Activated T-cell treated with anti-CD3 and anti-CD28 coated beads for 4 hours (primary cell): ENCODE results near the gene VSIG2.
"Not testable (repeated sequence)": the region's sequence is repeated elsewhere in the genome, so short reads cannot be mapped to it uniquely, and the experiment has no call there.

Source experiments
- DNase-seq: peaks from one replicate; pipeline ENCODE4 v3.0.0-alpha.2; 2020

VSIG2 gene, protein sequence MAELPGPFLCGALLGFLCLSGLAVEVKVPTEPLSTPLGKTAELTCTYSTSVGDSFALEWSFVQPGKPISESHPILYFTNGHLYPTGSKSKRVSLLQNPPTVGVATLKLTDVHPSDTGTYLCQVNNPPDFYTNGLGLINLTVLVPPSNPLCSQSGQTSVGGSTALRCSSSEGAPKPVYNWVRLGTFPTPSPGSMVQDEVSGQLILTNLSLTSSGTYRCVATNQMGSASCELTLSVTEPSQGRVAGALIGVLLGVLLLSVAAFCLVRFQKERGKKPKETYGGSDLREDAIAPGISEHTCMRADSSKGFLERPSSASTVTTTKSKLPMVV

DNA sequence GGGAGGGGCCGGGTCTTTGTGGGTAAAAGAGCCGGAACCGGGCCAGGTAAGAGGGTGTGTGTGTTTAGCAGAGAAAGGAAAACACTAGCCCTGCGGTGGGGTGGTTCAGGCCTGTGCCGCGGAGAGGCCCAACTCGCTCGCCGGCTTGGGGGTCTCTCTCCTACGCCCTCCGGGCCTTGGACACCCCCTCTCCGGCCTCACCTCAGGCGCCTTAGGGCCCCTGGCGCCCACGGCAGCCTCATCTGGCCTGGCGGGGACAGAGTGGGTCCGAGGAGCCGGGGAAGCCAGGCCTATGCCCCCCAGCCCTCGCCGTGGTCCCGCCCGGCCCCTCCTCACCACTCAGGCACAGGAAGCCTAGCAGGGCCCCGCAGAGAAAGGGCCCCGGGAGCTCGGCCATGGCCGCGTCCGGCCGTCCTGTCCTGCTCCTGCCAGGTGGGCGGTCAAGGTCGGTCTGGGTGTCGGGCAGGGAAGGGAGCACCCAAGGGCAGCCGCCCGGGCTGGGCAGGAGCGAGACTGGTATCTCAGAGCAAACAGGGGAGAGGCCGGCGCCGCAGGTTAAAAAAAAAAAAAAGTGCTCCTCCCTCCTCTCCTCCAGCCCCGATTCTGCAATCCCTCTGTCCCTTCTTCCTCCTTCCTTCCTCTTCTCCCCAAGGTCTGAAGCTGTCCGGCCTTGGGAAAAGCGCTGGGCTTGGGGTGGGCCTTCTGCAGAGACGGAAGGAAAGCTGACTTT lies at the start of gene VSIG2:
Gene VSIG2, minus strand, starts transcription at position 515 of the 730 bp plus-strand sequence. Its CDS starts 118 bp downstream, at position 397.
- DNase-seq: no peak

DNA sequence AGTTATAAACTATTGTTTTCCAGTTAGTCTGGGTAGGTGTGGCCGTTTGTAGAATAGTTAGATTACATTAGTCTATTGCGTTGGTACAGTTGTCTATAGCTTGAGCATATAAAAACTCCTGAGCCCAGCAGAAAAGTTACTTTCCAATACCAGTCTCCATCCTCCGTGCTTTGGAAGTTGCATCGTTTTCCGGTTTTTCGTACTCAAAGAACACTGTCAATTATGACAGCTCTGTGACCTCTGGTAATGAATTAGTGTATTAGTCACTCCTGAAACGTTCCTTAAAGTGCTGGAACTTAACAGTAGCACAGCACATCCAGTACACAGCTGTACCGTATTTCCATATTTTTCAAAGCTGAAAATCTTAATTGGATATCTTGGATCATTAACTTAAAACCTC lies 49.0 kb upstream of the VSIG2 start:
- DNase-seq: no peak

DNA sequence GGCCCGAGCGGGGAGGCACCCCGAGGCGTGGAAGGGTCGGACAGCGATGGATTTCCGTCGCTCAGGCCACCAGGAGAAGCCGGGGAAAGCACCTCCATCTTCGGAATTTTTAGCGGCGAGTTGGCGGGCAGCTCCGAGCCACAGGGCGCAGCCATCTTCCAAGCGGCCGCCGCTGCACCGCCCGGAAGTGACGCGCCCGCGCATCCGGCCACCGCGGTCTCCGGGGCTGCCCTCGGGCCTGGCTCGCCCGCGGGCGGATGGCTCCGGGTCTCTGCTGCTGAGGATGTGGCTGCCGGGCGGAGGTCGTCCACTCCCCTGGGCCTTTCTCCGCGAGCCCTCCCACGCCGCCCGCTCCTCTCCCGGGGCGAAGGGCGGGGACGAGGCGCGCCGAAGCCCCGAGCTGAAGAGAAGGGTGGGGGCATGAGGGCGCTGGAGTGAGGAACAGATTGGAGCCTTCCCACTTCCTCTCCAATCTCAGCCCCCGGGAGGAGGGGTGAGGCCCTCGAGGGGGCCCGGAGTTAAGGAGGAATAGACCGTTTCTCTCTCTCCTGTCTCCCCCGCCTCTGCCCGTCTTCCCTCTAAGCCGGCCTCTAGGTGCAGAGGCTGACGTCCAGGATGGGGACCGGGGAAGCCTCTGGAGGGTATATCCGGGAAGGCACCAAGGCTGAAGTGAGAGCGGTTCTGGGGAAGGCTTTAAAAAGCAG lies 48.3 kb upstream of the VSIG2 start, which contains the start of gene MSANTD2:
Gene MSANTD2, minus strand, starts transcription at position 181 of the 704 bp plus-strand sequence. Its CDS starts 26 bp downstream, at position 155.
- DNase-seq: peak; percentile 54

DNA sequence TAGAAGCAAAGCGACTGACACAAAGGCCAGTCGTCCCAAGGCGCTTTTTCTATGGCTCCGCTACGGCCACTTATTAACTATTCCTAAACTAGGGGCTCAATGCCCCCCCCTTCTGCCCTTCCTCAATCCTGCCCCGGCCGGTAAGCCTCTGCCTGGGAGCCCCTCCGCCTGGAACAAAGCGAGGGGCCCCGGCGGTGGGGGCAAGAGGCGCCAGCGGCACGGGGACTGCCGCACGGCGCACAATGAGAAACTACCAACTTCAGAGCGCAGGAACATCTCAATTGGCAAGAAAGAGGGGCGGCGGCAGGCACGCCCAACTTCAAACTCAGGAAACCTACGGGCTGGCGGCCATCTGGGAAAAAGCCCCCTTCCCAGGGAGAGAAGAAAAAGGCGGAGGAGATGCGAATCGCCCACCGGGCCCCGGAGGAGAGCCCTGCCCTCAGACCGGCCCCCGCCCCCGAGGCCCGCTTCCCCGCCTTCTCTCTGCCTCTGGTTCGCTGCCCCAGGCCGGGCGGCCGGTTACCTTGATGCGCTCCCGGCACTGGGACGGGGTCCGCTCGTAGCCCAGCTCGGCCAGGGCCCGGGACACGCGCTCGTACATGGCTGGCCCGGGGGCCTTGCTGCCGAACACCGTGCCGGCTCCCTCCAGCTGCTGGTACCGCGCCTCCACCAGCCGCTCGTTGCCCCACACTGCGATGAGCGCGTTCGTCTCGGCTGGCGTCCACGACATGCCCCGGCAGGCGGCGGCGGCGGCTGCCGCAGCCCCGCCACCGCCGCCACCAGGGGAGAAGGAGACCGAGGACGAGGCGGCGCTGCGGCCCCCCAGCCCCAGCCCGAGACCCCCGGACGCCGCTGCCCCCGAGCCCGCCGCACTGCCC lies 47.5 kb upstream of the VSIG2 start:
- DNase-seq: peak; percentile 29

DNA sequence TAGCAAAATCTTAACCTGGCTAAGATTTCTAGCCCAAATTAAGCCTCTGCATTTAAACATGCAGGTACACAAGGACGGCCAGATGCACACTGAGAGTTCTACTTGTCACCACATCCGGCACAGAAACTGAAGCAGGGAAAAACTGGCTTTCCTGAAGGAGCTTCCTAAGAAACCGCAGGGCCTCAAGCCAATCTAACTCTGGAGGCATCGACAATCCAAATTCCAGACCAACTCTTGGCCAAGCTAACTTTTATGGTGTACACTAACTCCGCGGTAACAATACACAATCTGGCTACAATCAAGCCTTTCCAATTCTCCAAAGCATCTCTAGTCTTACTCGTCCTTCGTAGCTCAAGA lies 46.9 kb upstream of the VSIG2 start:
- no peak for DNase-seq

DNA sequence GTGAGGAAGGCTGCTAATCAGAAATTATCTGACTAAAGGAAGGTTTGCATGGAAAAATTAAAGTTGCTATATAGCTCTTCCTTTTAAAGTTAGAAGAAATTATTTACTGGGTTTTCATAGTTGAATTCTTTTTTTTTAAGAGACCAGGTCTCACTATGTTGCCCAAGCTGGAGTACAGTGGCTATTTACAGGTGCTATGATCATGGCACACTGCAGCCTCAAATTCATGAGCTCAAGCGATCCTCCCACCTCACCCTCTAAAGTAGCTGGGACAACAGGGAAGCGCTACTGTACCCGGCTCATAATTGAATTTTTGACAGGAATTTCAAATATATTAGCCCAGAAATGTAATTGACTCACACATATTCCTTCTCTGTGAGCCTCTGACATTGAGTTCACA lies 44.3 kb upstream of the VSIG2 start:
- no peak for DNase-seq

DNA sequence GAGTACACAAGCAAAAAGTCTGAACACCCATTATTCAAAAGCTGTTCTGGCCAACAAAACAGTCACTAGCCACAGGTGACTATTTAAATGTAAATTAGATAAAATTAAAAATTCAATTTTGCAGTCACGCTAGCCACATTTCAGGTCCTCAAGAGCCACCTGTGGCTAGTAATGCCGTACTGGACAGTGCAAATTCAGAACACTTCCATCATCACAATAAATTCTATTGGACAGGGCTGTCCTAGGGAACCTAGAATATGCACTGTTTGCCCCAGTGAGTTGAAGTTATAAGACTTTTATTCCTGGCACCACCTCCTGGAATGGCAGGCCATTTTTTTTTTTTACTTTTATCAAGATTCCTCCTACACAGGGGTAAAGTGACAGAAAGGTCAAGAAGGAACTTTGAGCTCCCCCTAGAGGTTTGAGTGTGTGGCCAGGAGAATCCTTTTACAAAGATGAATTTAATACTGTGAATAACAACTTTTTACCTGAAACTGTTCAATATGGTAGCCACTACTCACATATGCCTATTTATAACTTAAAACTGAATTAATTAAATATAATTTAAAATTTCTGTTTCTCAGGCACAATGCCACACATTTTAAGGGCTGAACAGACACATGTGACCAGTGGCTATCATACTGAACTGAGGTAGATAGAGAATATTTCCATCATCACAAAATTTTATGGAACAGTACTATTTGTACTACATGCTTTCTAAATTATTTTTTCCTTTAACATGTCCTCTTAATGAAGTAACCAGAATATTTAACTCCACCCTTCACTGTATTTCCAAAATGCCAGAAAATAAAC lies 41.6 kb upstream of the VSIG2 start:
- DNase-seq: no peak

DNA sequence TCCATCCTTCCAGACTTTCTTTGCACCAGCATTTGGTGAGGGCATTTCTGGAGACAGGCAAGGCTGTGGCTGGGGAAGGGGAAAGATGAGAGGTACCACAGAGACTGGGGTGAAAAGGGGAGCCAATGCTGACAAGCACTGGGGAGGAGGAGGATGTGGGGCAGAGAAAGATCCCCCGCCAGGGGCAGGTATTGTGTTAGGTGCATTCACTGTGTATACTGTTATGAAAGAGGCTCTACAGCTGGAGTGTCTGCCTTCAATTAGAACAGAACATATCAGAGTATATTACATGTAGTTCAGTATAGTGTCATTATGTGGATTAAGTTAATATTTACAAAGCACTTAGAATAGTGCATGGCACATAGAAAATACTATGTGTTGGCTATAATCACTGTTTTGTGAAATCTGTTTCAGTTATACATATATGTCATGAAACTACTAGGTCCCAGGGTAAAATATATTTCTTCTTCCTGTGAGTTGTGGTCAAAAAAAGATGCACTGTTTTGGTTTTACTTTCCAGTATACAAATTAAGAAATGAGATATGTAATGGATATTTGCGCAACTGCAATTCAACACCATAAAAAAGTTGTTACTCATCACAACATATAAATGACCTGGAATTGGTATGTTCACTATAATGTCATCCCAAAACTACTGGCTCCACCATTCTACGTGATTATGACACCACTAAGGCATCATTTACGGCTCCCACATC lies 39.7 kb upstream of the VSIG2 start:
- DNase-seq: no peak

DNA sequence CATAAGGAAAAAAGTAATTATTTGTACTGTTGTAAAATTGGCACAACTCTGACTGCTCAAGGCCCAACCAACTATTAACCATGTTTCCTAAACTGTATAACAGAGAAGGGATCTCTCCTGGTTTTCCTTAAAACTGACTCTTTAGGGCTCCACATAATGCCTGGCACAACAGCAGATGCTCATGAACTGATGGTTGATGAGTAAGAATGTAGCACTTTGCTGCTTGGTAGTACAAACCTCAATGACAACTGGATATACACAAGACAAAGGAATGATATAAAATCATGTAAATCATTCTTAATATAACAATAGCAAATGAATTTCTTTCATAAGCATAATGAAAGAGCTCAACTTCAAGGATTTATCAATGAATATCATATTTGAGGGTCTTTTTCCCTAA lies 36.5 kb upstream of the VSIG2 start:
- no peak for DNase-seq

DNA sequence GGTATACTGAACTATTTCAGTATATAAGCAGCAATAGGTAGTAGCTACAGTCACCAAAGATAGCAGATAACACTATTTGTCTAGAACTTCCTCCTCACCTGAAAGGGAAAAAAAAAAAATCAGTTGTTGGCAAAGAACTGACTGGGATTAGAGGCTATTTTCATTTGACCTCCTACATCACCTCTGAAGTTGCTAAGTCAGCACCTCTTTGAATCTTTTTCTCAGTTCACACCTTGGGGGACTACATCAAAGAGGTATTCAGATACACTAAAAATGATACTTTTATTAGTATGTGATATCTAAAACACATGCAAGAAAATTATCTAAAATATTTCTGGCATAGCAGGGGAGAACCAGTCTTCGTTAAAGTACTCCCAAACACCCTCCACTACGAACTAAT lies 32.0 kb upstream of the VSIG2 start:
- no peak for DNase-seq

DNA sequence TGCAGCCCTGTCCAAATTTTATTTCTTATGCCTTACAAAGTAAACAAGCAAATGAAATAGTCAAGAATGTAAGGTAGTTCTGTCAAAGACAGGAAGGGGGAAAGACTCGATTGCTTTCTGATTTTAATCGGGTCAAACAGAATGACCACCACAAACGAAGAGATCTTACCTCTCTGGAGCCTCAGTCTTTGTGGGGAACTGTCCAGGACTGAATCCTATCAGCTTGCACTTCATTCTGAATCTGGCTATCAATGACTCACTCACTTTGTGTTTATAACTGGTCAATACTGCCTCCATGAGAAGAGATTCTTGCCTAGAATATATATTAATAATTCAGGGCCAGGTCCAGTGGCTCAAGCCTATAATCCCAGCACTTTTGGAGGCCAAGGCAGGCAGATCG lies 30.9 kb upstream of the VSIG2 start:
- no peak for DNase-seq

DNA sequence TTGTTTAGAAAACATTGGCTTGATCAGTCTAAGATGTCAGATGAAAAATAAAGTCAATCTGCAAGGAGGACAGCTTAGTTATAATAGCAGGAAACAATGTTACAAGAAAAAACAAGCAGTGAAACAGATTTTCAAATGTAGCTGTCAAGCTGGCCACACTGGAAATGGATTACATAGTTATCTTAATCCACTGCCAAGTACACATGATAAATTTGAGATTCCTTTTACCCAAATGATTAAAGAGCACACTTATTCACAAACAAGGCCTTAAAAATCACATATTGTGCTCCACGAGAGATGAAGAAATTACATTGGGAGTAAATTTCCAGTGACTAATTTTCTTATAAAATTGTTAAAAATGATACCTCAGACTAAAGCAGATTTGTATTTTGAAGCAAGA lies 27.5 kb upstream of the VSIG2 start:
- no peak for DNase-seq

DNA sequence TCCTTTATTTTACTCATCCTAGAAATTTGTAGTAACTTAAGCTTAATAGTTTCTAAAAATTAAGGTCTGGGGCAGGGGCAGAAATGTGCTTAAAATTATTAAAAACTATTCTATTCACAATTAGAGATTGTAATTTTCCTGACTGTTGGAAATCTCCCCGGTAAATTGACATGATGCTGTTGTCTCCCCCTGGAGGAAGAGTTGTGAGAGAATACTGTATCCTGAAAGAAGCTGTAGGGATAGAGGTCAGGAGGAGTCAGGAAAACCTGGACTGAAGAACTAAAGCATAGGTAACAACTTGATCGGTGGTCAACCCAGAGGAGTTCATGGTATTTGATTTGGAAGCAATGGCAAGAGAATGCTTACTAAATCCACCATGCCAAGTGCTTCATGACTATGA lies 26.2 kb upstream of the VSIG2 start:
- no peak for DNase-seq

DNA sequence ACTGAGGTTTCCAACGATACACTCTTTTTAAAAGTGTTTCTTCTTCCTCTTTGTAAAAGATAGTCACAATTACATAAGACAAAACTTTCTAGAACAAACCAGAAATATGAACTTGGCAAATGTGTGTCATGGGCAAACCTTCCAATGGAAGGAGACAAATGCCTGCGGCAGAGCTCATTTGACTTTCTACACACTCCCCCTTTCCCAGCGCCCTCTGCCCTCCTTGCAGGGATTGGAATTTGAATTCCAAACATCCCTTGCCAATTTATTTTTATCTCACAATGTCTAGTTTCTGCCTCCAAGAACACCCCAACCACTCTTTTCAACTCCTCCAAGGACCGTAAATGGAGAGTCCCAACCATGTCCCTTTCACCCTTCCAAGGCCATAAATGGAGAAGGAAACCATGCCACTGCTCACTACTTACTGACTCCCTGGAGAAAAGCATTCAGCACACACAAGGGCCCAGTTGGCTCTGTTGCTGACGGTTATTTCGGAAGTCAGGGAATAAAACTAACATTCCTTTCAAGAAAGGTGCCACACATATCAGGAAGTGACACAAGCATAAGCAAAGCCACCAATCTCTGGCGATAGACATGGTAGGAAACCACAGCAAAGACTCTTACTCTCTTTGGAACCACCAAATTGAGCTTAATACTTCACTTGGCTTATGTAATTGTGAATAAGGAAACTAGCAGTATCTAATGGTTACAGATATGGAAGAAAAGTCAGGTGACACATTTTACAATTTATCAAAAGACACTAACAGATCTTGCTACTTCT lies 25.0 kb upstream of the VSIG2 start:
- DNase-seq: no peak

DNA sequence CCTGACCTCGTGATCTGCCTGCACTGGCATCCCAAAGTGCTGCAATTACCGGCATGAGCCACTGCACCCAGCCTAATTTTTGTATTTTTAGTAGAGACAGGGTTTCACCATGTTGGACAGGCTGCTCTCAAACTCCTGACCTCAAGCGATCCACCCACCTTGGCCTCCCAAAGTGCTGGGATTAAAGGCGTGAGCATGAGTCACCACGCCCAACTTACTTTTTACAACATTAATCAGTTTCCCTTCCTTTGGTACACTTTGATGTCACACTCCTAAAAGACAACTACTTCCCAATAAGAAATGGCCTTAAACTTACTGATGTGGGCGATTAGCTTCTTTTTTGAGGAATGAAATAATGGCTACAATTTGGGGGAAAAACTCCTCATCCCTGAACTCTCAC lies 18.9 kb upstream of the VSIG2 start:
- DNase-seq: not testable (repeated sequence)

DNA sequence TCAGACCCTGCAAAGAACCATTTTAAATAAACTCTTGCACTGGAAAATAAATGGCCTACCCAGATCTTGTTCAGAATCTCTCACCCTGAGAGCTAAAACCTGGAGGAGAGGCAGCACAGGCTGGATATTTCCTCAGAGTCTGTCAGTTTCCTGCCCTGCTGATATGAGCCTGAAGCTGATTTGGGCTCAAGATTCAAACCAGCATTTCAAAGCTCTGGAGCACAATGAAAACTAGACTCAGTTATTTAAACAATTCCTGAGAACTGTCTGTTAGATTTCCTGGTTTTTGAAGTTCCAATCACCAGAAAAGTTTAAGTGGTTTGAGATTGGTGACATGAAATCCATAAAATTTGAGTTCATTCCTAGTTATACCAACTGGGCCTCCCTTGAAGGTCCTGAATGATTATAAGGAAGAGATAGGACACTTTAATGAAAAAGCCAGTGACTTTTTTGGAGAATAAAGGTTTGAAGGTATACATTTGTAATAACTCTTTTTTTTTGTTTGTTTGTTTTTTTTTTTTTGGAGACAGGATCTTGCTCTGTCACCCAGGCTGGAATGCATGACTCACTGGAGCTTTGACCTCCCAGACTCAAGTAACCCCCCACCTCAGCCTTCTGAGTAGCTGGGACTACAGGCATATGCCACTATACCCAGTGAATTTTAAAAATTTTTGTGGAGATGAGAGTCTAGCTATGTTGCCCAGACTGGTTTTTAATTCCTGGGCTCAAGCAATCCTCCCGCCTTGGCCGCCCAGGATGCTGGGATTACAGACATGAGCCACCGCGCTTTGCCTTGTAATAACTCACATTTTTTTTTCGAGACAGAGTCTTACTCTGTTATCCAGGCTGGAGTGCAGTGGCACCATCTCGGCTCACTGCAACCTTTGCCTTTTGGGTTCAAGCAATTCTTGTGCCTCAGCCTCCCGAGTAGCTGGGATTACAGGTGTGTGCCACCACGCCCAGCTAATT lies 18.0 kb upstream of the VSIG2 start:
- no peak for DNase-seq

DNA sequence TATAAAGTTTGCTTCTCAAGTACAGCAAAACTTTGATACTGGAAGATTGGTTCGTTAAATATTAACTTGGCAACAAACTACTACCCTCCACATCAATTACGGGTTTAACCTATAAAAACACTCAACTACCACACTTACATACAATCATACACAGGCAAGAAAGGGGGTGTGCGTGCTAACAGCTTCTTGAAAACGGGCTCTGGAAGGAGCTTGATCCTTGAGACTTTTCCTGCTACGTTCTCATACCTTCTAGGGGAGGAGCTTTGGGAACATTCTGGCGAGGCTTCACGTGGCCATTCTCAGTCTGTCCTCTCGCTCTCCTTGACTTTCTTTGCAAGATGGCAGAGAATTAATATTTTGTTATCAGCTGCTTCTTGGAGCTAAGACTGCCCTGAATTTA lies 16.9 kb upstream of the VSIG2 start:
- no peak for DNase-seq

DNA sequence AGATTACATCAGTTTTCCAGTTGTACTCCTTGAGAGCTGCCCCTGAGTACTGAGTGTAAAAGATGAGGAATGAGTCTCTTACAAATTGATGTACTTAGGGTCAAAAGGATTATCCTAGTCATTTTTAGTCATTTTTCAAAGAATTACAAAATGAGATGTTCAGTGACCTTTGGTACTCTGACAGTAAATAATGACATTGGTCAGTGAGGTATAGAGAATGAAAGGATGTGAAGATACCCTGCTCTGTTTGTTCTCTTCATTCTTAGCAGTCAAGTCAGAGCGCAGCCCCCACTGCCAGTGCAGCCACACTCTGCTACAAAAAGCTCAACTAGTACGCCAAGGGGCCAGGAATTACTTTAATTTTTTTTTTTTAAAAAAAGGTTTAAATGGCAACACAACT lies 14.1 kb upstream of the VSIG2 start:
- DNase-seq: no peak
